Gastrocnemius medialis (tissue), 4 donors: ENCODE results near the gene NEURL4. TPM values are rescaled to one million over a fixed set of nuclear protein-coding genes. Genes with fewer than 3 reads are reported as not detected.
A peak's percentile ranks its signal among the peaks of the same experiment; 100 is the strongest.

ENCODE experiments used
- ATAC-seq, 2 donors: fragments of 150-250 bp; one replicate each; pipeline ENCODE4 v1.9.1; 2016
- DNase-seq, 2 donors: peaks; one replicate each; pipeline ENCODE4 v3.0.0-alpha.2; 2019
- H3K27ac ChIP-seq, 4 donors: fragments of 200-600 bp; sonication (generic); 1 replicate in 1 of 4; 2 replicates in 3 of 4; pipeline ENCODE4 v1.5.1; 2016 to 2018; ENCODE audit warnings: mild to moderate bottlenecking in 2 of 4, moderate library complexity in 1 of 4
- H3K27me3 ChIP-seq, 3 donors: fragments of 200-600 bp; sonication (generic) in 2 of 3; 1 replicate in 1 of 3; 2 replicates in 2 of 3; pipeline versions ENCODE4 v1.5.1 to v1.6.0; 2016 to 2019; ENCODE audit warnings: mild to moderate bottlenecking in 1 of 3, moderate library complexity in 1 of 3
- H3K36me3 ChIP-seq, 2 donors: fragments of 200-600 bp; sonication (generic) in 1 of 2; one replicate each; pipeline ENCODE4 v1.5.1; 2017 to 2018
- H3K4me1 ChIP-seq, 2 donors: fragments of 200-600 bp; sonication (generic) in 1 of 2; one replicate each; pipeline ENCODE4 v1.5.1; 2016 to 2017; ENCODE audit warnings: mild to moderate bottlenecking in 2 of 2
- H3K4me3 ChIP-seq, 4 donors: fragments of 200-600 bp; sonication (generic) in 3 of 4; 1 replicate in 1 of 4; 2 replicates in 3 of 4; pipeline ENCODE4 v1.5.1; 2016 to 2019; ENCODE audit warnings: mild to moderate bottlenecking in 2 of 4
- H3K9me3 ChIP-seq, 3 donors: fragments of 200-600 bp; sonication (generic) in 2 of 3; 1 replicate in 1 of 3; 2 replicates in 2 of 3; pipeline ENCODE4 v1.5.1; 2016 to 2019
- CTCF ChIP-seq, 5 experiments: fragments of 450-650 bp in 3 of 5; fragments of 200-600 bp in 2 of 5; sonication (generic) in 2 of 5; IDR thresholded peaks in 4 of 5; conservative IDR thresholded peaks in 1 of 5; 1 replicate in 4 of 5; 2 replicates in 1 of 5; pipeline ENCODE4 v1.5.1; 2016 to 2019; ENCODE audit warnings: antibody characterized with exemption in 5 of 5, mild to moderate bottlenecking in 3 of 5, moderate library complexity in 3 of 5
- POLR2A ChIP-seq, 2 donors: fragments of 450-650 bp; IDR thresholded peaks; one replicate each; pipeline ENCODE4 v1.6.1; 2017; ENCODE audit warnings: antibody characterized with exemption in 2 of 2, mild to moderate bottlenecking in 2 of 2, moderate library complexity in 2 of 2
- in situ Hi-C, 4 donors: fragments of 200-750 bp; cut with MboI; loops; one replicate each; pipeline versions ENCODE4 v1.15.0 to v1.8.0; 2017; ENCODE audit warnings: low sequenced_read_pairs in 4 of 4
- intact Hi-C: fragments of 100-400 bp; cut with DNase I; formaldehyde crosslinking; loops from one replicate; pipeline ENCODE4 v1.15.1; 2023; ENCODE audit warnings: low total_unique reads
- total RNA-seq, 4 donors: library from RNA; depleted of rRNA; stranded (reverse); fragments of >200 nt; gene quantifications; one replicate each; pipeline versions ENCODE4 v1.1.0 to v1.2.3, GENCODE V29; 2016

Gene NEURL4
- total RNA-seq, 4 donors from 2014 or later, result 21.8 to 26.7 (median 23.5) TPM

GRCh38 chr17:7308625-7309433 lies 20.3 kb downstream of the NEURL4 start:
- peak; percentile 79 to 86 for DNase-seq
- H3K9me3 ChIP-seq, result no peaks in the 10 kb centered on the region
- H3K27me3 ChIP-seq, result no peaks in the 10 kb centered on the region
- TF ChIP-seq CTCF (IDR thresholded peaks at IDR 0.05 in 4 of 5, conservative IDR thresholded peaks at IDR 0.05 in 1 of 5) (no peak), POLR2A (IDR thresholded peaks at IDR 0.05) (peak; percentile 60 to 61)
- in situ Hi-C loops (loop anchor here in 1 of 4 donors (10.0 kb wide), 1 partner anchor 54 kb away; the partner anchor contains the start of genes CTDNEP1 and ELP5), intact Hi-C loops (loop anchor here (5.0 to 10.0 kb wide), 2 partner anchors 37 to 536 kb away; no protein-coding TSS in a partner anchor)
- peaks cover 43 to 44% of the 10 kb centered on the region in 2 donors for H3K4me1 ChIP-seq
- H3K27ac ChIP-seq, result peak overlapping the region; percentile 93 to 99 (median 98)
- peak overlapping the region; percentile 79 to 98 (median 84) for H3K4me3 ChIP-seq
- peak; percentile 53 to 56 for ATAC-seq
- peaks cover 4 to 43% of the 10 kb centered on the region in 2 donors for H3K36me3 ChIP-seq

DNA sequence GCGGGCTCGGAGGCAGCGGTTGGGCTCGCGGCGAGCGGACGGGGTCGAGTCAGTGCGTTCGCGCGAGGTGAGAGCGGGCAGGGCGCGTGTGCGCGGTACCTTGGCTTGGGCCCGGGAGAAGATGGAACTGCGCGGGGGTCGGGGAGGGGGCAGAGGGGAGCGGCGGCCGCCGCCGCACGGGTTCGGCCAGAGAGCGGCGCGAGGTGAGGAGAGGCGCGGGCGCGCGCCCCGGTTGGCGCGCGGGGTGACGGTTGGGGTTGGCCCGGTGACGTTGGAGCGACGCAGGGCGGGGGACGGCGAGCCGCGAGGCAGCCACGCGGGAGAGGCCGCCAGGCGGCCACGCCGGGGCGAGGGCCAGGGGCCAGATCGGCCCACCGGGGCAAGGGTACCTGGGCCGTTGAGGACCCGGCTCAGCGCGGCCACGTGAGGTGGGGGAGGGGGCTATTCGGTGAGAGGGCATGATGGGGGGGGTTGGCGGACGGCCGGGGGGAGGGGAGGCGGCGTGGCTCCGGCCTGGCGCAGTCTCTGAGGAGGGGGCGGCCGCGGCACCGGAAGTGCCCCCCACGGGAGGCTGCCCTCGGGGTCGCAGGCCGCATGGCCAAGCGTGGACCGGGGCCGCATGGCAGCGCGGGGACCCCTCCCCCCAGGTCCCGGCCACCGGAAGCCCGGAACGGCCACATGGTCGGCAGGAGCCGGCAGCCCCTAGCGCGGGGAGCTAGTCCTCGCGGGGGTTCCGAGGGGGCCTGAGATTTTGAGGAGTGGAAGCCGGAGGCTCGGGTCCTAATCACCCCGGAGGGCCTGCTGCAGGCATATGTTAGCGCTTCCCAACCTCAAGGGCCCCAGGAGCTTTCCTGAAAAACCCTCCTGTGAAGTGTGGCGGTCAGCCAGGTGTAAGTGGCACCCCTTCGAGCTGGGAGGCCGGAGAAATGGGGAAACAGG lies 21.2 kb downstream of the NEURL4 start:
- Histone ChIP-seq H3K27ac (peak overlapping the region; percentile 93 to 99 (median 98)), H3K4me1 (peaks cover 34 to 36% of the 10 kb centered on the region in 2 donors), H3K4me3 (peak overlapping the region; percentile 79 to 98 (median 84)), H3K27me3 (no peaks in the 10 kb centered on the region), H3K9me3 (no peaks in the 10 kb centered on the region), H3K36me3 (peaks cover 4 to 34% of the 10 kb centered on the region in 2 donors)
- peak in 2 of 5 experiments; percentile 15 to 35 for TF ChIP-seq CTCF (IDR thresholded peaks at IDR 0.05 in 4 of 5, conservative IDR thresholded peaks at IDR 0.05 in 1 of 5)
- TF ChIP-seq POLR2A (IDR thresholded peaks at IDR 0.05), result no peak
- ATAC-seq (peak; percentile 12), DNase-seq (peak in 1 of 2 donors; percentile 66)
- in situ Hi-C loops (loop anchor here in 1 of 4 donors (10.0 kb wide), 1 partner anchor 53 kb away; the partner anchor contains the start of genes CTDNEP1 and ELP5), intact Hi-C loops (loop anchor here (1.0 to 10.0 kb wide), 7 partner anchors 21 to 537 kb away; partner anchors contain the start of genes ELP5, GABARAP, NEURL4 and POLR2A)

DNA sequence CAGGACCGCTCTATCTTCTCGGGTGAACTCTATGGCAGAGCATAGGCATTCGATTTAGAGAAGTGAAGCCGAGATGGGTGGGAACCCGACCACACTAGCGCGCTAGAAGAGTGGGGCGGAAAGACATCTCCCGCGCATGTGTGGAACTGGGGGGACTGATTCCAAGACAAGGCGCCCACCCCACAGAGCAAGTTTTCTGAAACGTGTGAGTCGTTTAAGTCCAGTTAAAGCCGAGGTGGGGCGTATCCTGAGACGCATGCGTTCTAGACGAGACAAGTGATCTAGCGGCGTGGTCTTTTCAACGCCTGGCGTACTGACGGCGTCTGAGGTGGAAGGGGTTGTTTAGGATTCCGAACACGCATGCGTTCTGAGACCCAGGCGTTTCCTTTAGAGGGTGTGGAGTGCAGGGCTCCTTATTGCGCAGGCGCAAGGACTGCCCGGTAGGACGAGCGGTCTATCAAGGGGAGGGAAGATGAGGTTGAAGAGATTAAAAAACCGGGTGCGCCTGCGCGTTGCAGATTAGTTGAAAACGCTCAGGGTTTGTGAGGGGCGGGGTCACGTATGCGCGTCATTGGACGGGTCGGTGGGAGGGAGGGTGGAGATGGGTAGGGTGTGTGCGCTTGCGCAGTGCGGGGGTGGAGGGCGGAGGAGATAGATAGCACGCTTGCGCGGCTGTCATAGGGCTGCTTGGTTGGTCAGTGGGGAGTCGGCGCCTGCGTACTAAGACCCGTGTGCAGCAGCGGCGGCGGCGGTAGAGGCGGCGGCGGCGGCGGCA lies 22.0 kb downstream of the NEURL4 start, which contains the start of gene EIF5A:
Gene EIF5A (plus strand): TSS at position 718 of the 775 bp plus-strand sequence. CDS start 2,008 bp downstream, outside the sequence.
- TF ChIP-seq POLR2A (IDR thresholded peaks at IDR 0.05), result peak; percentile 95 to 96
- TF ChIP-seq CTCF (IDR thresholded peaks at IDR 0.05 in 4 of 5, conservative IDR thresholded peaks at IDR 0.05 in 1 of 5), result no peak
- intact Hi-C loops, result loop anchor here (1.0 to 10.0 kb wide), 7 partner anchors 22 to 538 kb away; partner anchors contain the start of genes ELP5, GABARAP, NEURL4 and POLR2A
- ATAC-seq, result peak; percentile 82 to 84
- peaks cover 4 to 26% of the 10 kb centered on the region in 2 donors for H3K36me3 ChIP-seq
- peak within 1 kb of the TSS; percentile 93 to 99 (median 98) for H3K27ac ChIP-seq
- no peaks in the 10 kb centered on the region for H3K9me3 ChIP-seq
- in situ Hi-C loops, result loop anchor here in 1 of 4 donors (10.0 kb wide), 1 partner anchor 52 kb away; the partner anchor contains the start of genes CTDNEP1 and ELP5
- DNase-seq, result peak; percentile 100
- peaks cover 29 to 31% of the 10 kb centered on the region in 2 donors for H3K4me1 ChIP-seq
- peak within 1 kb of the TSS; percentile 79 to 98 (median 84) for H3K4me3 ChIP-seq
- no peaks in the 10 kb centered on the region for H3K27me3 ChIP-seq
